Kidney epithelial cell (primary cell): Measurements from ENCODE around the gene GNG7. TPM values are rescaled to one million over a fixed set of nuclear protein-coding genes. Genes with fewer than 3 reads are reported as not detected.
"Not testable (repeated sequence)": the region's sequence is repeated elsewhere in the genome, so short reads cannot be mapped to it uniquely, and the experiment has no call there.

Source experiments
- DNase-seq: peaks from one replicate; pipeline ENCODE4 v3.0.0-alpha.2; 2010; ENCODE audit warnings: low read depth
- H3K27me3 ChIP-seq: 2 replicates; pipeline ENCODE4 v1.6.0; 2011; ENCODE audit warnings: low read length; ENCODE audit not compliant: control insufficient read depth, insufficient read depth
- H3K36me3 ChIP-seq: 2 replicates; pipeline ENCODE4 v1.5.1; 2011; ENCODE audit warnings: low read length; ENCODE audit not compliant: control insufficient read depth, insufficient read depth
- H3K4me3 ChIP-seq: 2 replicates; pipeline ENCODE4 v1.5.1; 2011; ENCODE audit warnings: low read depth, mild to moderate bottlenecking, control low read depth, low read length
- total RNA-seq: library from RNA; depleted of rRNA; stranded (reverse); fragments of >200 nt; gene quantifications from 2 replicates; pipeline ENCODE4 v1.2.3, GENCODE V29; 2015
- TF ChIP-seq, protein P1 (sequence below): IDR thresholded peaks from 2 replicates; pipeline ENCODE4 v1.5.1; 2011; ENCODE audit warnings: mild to moderate bottlenecking, moderate library complexity, low read length, control low read depth, inconsistent platforms; ENCODE audit not compliant: insufficient read depth, poor library complexity, severe bottlenecking

The GNG7 gene
- total RNA-seq, 1 donor from 2014 or later: 0.33 TPM

DNA sequence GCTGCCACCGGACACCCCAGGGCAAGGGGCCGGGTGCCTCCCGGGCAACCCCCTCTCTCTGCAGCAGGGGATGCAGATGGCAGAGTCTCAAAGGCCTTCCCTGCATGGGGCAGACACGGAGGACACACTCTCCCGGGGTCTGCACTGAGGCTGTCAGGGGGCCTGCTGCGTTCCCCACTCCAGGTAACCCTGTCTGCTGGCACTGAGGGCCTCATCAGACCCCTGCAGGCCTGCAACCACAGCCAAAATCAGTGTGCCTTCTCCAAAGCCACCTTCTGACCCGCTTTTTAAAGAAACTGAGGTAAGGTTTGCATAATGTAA lies 93.9 kb downstream of the GNG7 start:
- TF ChIP-seq, protein P1, sequence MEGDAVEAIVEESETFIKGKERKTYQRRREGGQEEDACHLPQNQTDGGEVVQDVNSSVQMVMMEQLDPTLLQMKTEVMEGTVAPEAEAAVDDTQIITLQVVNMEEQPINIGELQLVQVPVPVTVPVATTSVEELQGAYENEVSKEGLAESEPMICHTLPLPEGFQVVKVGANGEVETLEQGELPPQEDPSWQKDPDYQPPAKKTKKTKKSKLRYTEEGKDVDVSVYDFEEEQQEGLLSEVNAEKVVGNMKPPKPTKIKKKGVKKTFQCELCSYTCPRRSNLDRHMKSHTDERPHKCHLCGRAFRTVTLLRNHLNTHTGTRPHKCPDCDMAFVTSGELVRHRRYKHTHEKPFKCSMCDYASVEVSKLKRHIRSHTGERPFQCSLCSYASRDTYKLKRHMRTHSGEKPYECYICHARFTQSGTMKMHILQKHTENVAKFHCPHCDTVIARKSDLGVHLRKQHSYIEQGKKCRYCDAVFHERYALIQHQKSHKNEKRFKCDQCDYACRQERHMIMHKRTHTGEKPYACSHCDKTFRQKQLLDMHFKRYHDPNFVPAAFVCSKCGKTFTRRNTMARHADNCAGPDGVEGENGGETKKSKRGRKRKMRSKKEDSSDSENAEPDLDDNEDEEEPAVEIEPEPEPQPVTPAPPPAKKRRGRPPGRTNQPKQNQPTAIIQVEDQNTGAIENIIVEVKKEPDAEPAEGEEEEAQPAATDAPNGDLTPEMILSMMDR: no peak
- Histone ChIP-seq H3K27me3 (peaks cover 6% of the 10 kb centered on the region), H3K4me3 (no peak overlapping the region), H3K36me3 (no peaks in the 10 kb centered on the region)
- no peak for DNase-seq

DNA sequence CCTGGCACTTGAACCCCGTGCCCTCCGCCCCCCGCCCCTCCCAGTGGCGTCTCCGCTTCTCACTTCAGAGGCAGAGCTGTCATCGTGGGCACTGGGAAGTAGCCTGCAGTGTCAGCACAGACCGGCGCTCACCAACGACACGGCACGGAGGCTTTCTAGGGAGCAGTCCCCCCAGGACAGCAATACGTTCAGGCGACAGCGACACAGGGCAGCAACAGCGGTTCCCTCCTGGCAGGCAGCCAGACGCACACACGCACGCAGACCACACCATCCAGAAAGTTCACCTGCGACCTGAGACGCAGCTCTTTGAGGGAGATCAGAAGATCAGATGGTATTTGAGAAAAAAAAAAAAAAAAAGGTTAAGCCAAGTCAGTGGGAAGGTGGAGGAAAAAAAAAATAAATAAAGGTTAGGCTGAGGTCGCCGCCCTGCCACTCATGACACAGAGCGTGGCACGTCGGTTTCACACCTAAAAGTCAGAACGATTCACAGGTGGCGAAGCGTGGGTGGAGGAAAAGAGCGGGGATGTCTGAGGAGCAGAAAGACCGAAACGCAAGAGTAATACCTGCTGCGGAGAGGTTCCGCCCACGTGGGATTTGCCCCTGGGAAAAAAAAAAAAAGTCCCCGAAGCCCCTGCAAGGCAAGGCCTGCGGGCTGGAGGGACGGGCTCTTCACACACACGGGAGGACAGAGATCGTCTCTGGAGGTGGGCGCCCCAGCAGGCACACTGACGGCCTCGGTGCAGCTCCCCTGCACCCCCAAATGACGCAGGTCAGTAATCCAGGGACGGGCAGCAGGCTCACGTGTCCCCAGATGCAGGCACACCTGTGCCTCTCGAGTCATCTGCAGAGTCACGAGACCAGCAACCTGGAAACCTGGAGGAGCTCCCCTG lies 94.5 kb downstream of the GNG7 start:
- DNase-seq: no peak
- H3K4me3 ChIP-seq: no peak overlapping the region

DNA sequence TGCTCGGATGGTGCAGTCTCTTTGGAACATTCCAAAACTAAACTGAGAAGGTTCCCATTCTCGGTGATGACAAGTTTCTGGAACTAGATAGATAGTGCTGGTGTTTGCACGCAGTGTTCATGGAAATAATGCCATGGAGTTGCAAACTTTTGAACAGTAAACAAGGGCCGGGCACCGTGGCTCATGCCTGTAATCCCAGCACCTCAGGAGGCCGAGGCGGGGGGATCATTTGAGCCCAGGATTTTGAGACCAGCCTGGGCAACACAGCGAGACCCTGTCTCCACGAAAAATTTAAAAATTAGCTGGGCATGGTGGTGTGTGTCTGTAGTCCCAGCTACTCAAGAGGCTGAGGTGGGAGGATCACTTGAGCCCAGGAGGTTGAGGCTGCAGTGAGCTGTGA lies 95.7 kb downstream of the GNG7 start:
- not testable (repeated sequence) for DNase-seq

More for the DNA sequence above, 94.5 kb downstream of the GNG7 start:
- Histone ChIP-seq H3K36me3 (no peaks in the 10 kb centered on the region), H3K27me3 (peaks cover 6% of the 10 kb centered on the region)
- TF ChIP-seq, protein P1: no peak

DNA sequence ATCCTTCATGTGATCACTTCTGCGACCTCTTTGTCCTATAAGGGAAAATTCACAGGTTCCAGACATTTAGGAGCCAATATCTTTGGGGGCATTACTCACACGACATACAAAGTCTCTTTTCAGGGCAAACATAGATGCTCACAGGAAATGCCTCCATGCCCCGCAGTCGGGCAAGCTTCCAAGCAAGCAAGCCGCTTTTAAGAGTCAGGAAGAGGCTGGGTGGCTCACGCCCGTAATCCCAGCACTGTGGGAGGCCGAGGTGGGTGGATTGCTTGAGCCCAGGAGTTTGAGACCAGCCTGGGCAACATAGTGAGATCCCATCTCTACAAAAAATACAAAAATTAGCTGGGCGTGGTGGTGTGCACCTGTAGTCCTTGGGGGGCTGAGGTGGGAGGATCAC lies 96.6 kb downstream of the GNG7 start:
- not testable (repeated sequence) for DNase-seq, H3K36me3 ChIP-seq, H3K4me3 ChIP-seq, H3K27me3 ChIP-seq

More for the DNA sequence above, 95.7 kb downstream of the GNG7 start:
- H3K36me3 ChIP-seq, H3K4me3 ChIP-seq, H3K27me3 ChIP-seq: not testable (repeated sequence)

DNA sequence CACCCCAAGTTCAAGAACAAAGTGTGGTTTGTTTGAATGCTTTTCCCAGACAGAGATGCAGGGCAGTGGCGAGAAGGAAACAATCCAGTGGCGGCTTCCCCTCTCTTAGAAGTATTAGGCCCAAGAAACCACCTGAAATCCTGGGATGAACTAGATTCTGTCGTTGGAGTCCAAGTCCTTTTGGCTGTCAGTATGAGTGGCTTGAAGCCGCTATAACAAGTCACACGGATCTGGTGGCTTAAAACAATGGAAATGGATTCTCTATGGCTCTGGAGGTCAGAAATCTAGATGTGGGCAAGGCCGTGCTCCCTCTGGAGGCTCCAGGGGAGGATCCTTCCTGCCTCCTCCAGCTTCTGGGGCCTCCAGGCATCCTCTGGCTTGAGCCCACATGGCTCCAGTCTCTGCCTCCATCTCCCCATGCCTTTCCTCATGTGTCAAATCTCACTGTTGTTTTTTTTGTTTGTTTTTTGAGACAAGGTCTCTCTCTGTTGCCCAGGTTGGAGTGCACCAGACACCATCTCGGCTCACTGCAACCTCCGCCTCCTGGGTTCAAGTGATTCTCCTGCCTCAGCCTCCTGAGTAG lies 97.7 kb downstream of the GNG7 start:
- no peak overlapping the region for H3K4me3 ChIP-seq
- TF ChIP-seq, protein P1: no peak
- DNase-seq: no peak
- no peaks in the 10 kb centered on the region for H3K36me3 ChIP-seq
- peaks cover 6% of the 10 kb centered on the region for H3K27me3 ChIP-seq

DNA sequence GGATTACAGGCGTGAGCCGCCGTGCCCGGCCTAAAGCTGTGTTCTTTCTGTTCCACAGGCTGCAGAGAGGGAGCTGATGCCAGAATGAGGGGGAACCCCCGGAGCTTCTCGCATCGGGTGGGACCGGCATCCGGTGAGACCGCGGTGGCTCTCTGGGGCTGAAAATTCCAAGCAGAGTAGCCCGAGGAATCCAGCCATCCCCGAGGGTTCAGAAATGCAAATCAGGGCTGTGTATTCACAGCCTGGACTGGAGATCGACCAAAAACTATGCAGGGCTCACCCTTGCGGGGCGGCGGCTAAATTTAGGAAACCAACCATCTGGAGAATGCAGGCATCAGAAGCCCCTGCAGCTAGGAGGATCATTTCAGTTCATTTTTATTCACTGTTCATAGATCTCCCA lies 99.2 kb downstream of the GNG7 start:
- DNase-seq: no peak
- TF ChIP-seq, protein P1: no peak
- Histone ChIP-seq H3K27me3 (peaks cover 5% of the 10 kb centered on the region), H3K36me3 (no peaks in the 10 kb centered on the region), H3K4me3 (no peak overlapping the region)
